ENCODE measurements around the gene PSMD6.

The PSMD6 gene

GRCh38 chr3:64039332-64039731 is 16.0 kb upstream of the PSMD6 start:
- no peak for TF ChIP-seq CTCF (IDR thresholded peaks at IDR 0.05; ENCODE audit: extremely low read depth, insufficient read depth, missing control alignments)
- in situ Hi-C loops (cut with MboI; ENCODE audit: low pct_unique_long_range_greater_than_20kb, low sequenced_read_pairs, unreplicated experiment), result loop anchor here (25.0 kb wide), 1 partner anchor 348 kb away; no protein-coding TSS in a partner anchor
- DNase-seq (ENCODE audit: low spot score), result no peak

GRCh38 chr3:64038253-64038767 is 15.0 kb upstream of the PSMD6 start:
- DNase-seq (ENCODE audit: low spot score), result no peak
- in situ Hi-C loops (cut with MboI; ENCODE audit: low pct_unique_long_range_greater_than_20kb, low sequenced_read_pairs, unreplicated experiment), result loop anchor here (25.0 kb wide), 1 partner anchor 349 kb away; no protein-coding TSS in a partner anchor
- TF ChIP-seq CTCF (IDR thresholded peaks at IDR 0.05; ENCODE audit: extremely low read depth, insufficient read depth, missing control alignments), result no peak

GRCh38 chr3:64037084-64037483 is 13.8 kb upstream of the PSMD6 start:
- no peak for DNase-seq (ENCODE audit: low spot score)
- TF ChIP-seq CTCF (IDR thresholded peaks at IDR 0.05; ENCODE audit: extremely low read depth, insufficient read depth, missing control alignments), result no peak
- in situ Hi-C loops (cut with MboI; ENCODE audit: low pct_unique_long_range_greater_than_20kb, low sequenced_read_pairs, unreplicated experiment), result loop anchor here (25.0 kb wide), 1 partner anchor 350 kb away; no protein-coding TSS in a partner anchor

GRCh38 chr3:64033069-64033468 is 9.8 kb upstream of the PSMD6 start:
- TF ChIP-seq CTCF (IDR thresholded peaks at IDR 0.05; ENCODE audit: extremely low read depth, insufficient read depth, missing control alignments), result no peak
- in situ Hi-C loops (cut with MboI; ENCODE audit: low pct_unique_long_range_greater_than_20kb, low sequenced_read_pairs, unreplicated experiment), result loop anchor here (25.0 kb wide), 1 partner anchor 354 kb away; no protein-coding TSS in a partner anchor
- no peak for DNase-seq (ENCODE audit: low spot score)

GRCh38 chr3:64031540-64032508 is 8.5 kb upstream of the PSMD6 start:
- TF ChIP-seq CTCF (IDR thresholded peaks at IDR 0.05; ENCODE audit: extremely low read depth, insufficient read depth, missing control alignments), result no peak
- no peak for DNase-seq (ENCODE audit: low spot score)
- in situ Hi-C loops (cut with MboI; ENCODE audit: low pct_unique_long_range_greater_than_20kb, low sequenced_read_pairs, unreplicated experiment), result loop anchor here (25.0 kb wide), 1 partner anchor 355 kb away; no protein-coding TSS in a partner anchor

- in situ Hi-C loops (cut with MboI; ENCODE audit: low pct_unique_long_range_greater_than_20kb, low sequenced_read_pairs, unreplicated experiment), result loop anchor here (25.0 kb wide), 1 partner anchor 357 kb away; no protein-coding TSS in a partner anchor
- peak; percentile 69 for DNase-seq (ENCODE audit: low spot score)
- peak; percentile 88 for TF ChIP-seq CTCF (IDR thresholded peaks at IDR 0.05; ENCODE audit: extremely low read depth, insufficient read depth, missing control alignments)
Measured at GRCh38 chr3:64030741-64031140, 7.4 kb upstream of the PSMD6 start.

Data from GM13977 (cell line).